HepG2 (cell line): ENCODE measurements around the gene CACNA1D. TPM values are rescaled to one million over a fixed set of nuclear protein-coding genes. Genes with fewer than 3 reads are reported as not detected.
A peak's percentile ranks its signal among the peaks of the same experiment; 100 is the strongest.

Experiments
- ATF7 ChIP-seq, 2 experiments: fragments of 450-650 bp in 1 of 2; sonication (generic) in 1 of 2; formaldehyde crosslinking in 1 of 2; IDR thresholded peaks; 2 replicates each; pipeline versions ENCODE4 v1.4.0 to v1.6.1; 2016 to 2020; ENCODE audit warnings: antibody characterized with exemption in 1 of 2, mild to moderate bottlenecking in 1 of 2, missing genetic modification reagents in 1 of 2
- EED ChIP-seq: sonication (generic); formaldehyde crosslinking; IDR thresholded peaks from 2 replicates; pipeline ENCODE4 v1.5.0; 2020; ENCODE audit warnings: mild to moderate bottlenecking, missing genetic modification reagents
- ETV6 ChIP-seq: sonication (generic); formaldehyde crosslinking; conservative IDR thresholded peaks from 2 replicates; pipeline ENCODE4 v1.4.0; 2020; ENCODE audit warnings: missing genetic modification reagents
- MED13 ChIP-seq: sonication (generic); formaldehyde crosslinking; IDR thresholded peaks from 2 replicates; pipeline ENCODE4 v1.5.0; 2020; ENCODE audit warnings: missing genetic modification reagents
- MED8 ChIP-seq: sonication (generic); formaldehyde crosslinking; IDR thresholded peaks from 2 replicates; pipeline ENCODE4 v1.8.1; 2023; ENCODE audit warnings: mild to moderate bottlenecking, missing genetic modification reagents; ENCODE audit not compliant: insufficient replicate concordance
- MTF2 ChIP-seq: sonication (generic); formaldehyde crosslinking; IDR thresholded peaks from 2 replicates; pipeline ENCODE4 v1.5.0; 2020; ENCODE audit warnings: missing genetic modification reagents, borderline replicate concordance
- PPARG ChIP-seq: conservative IDR thresholded peaks from 2 replicates; pipeline ENCODE4 v1.6.1; 2016; ENCODE audit warnings: missing biosample characterization, missing genetic modification reagents
- RFX5 ChIP-seq: IDR thresholded peaks from 2 replicates; pipeline ENCODE4 v1.6.1; 2011; ENCODE audit warnings: low read depth, low read length, improper control_type of control experiment
- SP5 ChIP-seq: IDR thresholded peaks from 2 replicates; pipeline ENCODE4 v1.6.1; 2016; ENCODE audit warnings: low read depth, borderline replicate concordance
- ZNF562 ChIP-seq: sonication (generic); formaldehyde crosslinking; IDR thresholded peaks from 2 replicates; pipeline ENCODE4 v1.8.0; 2022; ENCODE audit warnings: missing genetic modification reagents, borderline replicate concordance
- ZNF775 ChIP-seq: sonication (generic); formaldehyde crosslinking; IDR thresholded peaks from 2 replicates; pipeline ENCODE4 v1.4.0; 2020; ENCODE audit warnings: missing genetic modification reagents, mild to moderate bottlenecking, moderate library complexity, borderline replicate concordance
- polyA plus RNA-seq, 8 experiments: library from polyadenylated mRNA; depleted of rRNA in 3 of 8; stranded (reverse) in 7 of 8; unstranded in 1 of 8; fragments of >200 nt; fragmentation: Illumina TruSeq in 4 of 8; extraction: Trizol in 4 of 8; gene quantifications; 2 replicates each; pipeline versions ENCODE4 v1.2.1 to v1.2.3, GENCODE V29; 2011 to 2016; ENCODE audit warnings: low read depth in 4 of 8, missing spikeins in 1 of 8, mixed read lengths in 1 of 8; ENCODE audit not compliant: insufficient read depth in 1 of 8
- total RNA-seq, 5 experiments: library from RNA; depleted of rRNA; stranded (reverse); fragments of >200 nt; fragmentation: Illumina TruSeq; extraction: Trizol; gene quantifications; 2 replicates each; pipeline ENCODE4 v1.2.3, GENCODE V29; 2016; ENCODE audit warnings: low read depth in 1 of 5
- TF ChIP-seq, protein P1 (sequence below): sonication (generic); formaldehyde crosslinking; IDR thresholded peaks from 2 replicates; pipeline ENCODE4 v1.4.0; 2020; ENCODE audit warnings: missing genetic modification reagents, borderline replicate concordance
- TF ChIP-seq, protein P2 (sequence below): sonication (generic); formaldehyde crosslinking; IDR thresholded peaks from 2 replicates; pipeline ENCODE4 v1.4.0; 2020; ENCODE audit warnings: mild to moderate bottlenecking, missing genetic modification reagents, borderline replicate concordance
- TF ChIP-seq, protein P3 (sequence below): sonication (generic); formaldehyde crosslinking; IDR thresholded peaks from 2 replicates; pipeline ENCODE4 v1.4.0; 2020; ENCODE audit warnings: missing genetic modification reagents
- TF ChIP-seq, protein P4 (sequence below): sonication (generic); formaldehyde crosslinking; IDR thresholded peaks from 2 replicates; pipeline ENCODE4 v1.5.0; 2020; ENCODE audit warnings: mild to moderate bottlenecking, missing genetic modification reagents

CACNA1D gene
- total and polyA plus RNA-seq, 2 of the 13 experiments (the other 11 are each of a cell fraction or from before 2014, with no cell fraction given), result 0.26 to 0.38 TPM

DNA sequence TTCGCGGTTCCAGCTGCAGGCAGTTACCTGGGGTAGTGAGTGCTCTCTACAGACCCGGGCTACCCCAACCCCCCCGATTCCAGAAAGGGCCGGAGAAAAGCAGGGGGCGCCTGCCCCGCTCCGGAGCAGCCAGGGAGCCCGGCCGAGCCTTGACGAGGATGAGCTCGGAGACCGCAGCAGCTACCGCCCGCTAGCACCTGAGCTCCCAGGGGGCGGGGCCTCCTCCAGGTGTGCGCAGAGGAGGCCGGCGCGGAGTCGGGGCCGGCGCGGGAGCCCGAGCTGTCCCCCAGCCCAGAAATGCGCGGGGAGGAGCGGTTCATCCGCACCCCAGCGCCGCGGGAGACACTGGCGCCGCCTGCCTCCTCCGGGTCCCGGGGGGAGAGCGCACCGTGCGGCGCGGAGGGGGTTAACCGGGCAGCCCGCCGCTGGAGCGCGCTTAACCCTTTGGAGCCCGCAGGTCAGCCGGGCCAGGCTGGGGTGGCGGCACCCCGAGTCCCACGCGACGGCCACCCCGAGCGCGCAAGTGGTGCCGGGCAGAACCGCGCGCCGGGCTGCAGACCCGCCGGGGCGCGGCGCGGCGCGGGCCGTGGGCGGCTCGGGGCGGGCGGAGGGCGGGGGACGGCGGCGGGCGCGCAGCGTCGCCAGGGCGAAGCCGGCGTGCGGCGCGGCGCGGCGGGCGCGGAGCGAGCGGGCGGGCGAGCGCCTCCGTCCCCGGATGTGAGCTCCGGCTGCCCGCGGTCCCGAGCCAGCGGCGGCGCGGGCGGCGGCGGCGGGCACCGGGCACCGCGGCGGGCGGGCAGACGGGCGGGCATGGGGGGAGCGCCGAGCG is at the start of gene CACNA1D (continued):
- TF ChIP-seq, protein P1, sequence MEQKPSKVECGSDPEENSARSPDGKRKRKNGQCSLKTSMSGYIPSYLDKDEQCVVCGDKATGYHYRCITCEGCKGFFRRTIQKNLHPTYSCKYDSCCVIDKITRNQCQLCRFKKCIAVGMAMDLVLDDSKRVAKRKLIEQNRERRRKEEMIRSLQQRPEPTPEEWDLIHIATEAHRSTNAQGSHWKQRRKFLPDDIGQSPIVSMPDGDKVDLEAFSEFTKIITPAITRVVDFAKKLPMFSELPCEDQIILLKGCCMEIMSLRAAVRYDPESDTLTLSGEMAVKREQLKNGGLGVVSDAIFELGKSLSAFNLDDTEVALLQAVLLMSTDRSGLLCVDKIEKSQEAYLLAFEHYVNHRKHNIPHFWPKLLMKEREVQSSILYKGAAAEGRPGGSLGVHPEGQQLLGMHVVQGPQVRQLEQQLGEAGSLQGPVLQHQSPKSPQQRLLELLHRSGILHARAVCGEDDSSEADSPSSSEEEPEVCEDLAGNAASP, result no peak
- TF ChIP-seq EED (CRISPR knock-in tag) (0 out of 2 replicates have a peak, but pooled peaks have one; percentile 21), ZNF775 (CRISPR knock-in tag) (no peak), MTF2 (CRISPR knock-in tag) (peak; percentile 58; the same call in 1 of the 2 replicates), RFX5 (no peak), MED13 (CRISPR knock-in tag) (no peak), SP5 (no peak), ATF7 (IDR thresholded peaks at IDR 0.05) (no peak), ATF7 (CRISPR knock-in tag; IDR thresholded peaks at IDR 0.05) (no peak), MED8 (no peak), ETV6 (CRISPR knock-in tag) (no peak), PPARG (no peak), ZNF562 (CRISPR knock-in tag) (no peak)
- TF ChIP-seq, protein P2, sequence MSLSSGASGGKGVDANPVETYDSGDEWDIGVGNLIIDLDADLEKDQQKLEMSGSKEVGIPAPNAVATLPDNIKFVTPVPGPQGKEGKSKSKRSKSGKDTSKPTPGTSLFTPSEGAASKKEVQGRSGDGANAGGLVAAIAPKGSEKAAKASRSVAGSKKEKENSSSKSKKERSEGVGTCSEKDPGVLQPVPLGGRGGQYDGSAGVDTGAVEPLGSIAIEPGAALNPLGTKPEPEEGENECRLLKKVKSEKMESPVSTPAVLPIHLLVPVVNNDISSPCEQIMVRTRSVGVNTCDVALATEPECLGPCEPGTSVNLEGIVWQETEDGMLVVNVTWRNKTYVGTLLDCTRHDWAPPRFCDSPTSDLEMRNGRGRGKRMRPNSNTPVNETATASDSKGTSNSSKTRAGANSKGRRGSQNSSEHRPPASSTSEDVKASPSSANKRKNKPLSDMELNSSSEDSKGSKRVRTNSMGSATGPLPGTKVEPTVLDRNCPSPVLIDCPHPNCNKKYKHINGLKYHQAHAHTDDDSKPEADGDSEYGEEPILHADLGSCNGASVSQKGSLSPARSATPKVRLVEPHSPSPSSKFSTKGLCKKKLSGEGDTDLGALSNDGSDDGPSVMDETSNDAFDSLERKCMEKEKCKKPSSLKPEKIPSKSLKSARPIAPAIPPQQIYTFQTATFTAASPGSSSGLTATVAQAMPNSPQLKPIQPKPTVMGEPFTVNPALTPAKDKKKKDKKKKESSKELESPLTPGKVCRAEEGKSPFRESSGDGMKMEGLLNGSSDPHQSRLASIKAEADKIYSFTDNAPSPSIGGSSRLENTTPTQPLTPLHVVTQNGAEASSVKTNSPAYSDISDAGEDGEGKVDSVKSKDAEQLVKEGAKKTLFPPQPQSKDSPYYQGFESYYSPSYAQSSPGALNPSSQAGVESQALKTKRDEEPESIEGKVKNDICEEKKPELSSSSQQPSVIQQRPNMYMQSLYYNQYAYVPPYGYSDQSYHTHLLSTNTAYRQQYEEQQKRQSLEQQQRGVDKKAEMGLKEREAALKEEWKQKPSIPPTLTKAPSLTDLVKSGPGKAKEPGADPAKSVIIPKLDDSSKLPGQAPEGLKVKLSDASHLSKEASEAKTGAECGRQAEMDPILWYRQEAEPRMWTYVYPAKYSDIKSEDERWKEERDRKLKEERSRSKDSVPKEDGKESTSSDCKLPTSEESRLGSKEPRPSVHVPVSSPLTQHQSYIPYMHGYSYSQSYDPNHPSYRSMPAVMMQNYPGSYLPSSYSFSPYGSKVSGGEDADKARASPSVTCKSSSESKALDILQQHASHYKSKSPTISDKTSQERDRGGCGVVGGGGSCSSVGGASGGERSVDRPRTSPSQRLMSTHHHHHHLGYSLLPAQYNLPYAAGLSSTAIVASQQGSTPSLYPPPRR, result no peak
- TF ChIP-seq, protein P3, sequence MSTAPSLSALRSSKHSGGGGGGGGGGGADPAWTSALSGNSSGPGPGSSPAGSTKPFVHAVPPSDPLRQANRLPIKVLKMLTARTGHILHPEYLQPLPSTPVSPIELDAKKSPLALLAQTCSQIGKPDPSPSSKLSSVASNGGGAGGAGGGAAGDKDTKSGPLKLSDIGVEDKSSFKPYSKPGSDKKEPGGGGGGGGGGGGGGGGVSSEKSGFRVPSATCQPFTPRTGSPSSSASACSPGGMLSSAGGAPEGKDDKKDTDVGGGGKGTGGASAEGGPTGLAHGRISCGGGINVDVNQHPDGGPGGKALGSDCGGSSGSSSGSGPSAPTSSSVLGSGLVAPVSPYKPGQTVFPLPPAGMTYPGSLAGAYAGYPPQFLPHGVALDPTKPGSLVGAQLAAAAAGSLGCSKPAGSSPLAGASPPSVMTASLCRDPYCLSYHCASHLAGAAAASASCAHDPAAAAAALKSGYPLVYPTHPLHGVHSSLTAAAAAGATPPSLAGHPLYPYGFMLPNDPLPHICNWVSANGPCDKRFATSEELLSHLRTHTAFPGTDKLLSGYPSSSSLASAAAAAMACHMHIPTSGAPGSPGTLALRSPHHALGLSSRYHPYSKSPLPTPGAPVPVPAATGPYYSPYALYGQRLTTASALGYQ, result no peak
- TF ChIP-seq, protein P4, sequence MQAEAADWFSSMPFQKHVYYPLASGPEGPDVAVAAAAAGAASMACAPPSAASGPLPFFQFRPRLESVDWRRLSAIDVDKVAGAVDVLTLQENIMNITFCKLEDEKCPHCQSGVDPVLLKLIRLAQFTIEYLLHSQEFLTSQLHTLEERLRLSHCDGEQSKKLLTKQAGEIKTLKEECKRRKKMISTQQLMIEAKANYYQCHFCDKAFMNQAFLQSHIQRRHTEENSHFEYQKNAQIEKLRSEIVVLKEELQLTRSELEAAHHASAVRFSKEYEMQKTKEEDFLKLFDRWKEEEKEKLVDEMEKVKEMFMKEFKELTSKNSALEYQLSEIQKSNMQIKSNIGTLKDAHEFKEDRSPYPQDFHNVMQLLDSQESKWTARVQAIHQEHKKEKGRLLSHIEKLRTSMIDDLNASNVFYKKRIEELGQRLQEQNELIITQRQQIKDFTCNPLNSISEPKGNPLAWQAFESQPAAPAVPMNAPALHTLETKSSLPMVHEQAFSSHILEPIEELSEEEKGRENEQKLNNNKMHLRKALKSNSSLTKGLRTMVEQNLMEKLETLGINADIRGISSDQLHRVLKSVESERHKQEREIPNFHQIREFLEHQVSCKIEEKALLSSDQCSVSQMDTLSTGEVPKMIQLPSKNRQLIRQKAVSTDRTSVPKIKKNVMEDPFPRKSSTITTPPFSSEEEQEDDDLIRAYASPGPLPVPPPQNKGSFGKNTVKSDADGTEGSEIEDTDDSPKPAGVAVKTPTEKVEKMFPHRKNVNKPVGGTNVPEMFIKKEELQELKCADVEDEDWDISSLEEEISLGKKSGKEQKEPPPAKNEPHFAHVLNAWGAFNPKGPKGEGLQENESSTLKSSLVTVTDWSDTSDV (CRISPR knock-in tag), result 0 out of 2 replicates have a peak, but pooled peaks have one; percentile 30
